ENCODE results near the gene EIF4E2.
A peak's percentile ranks its signal among the peaks of the same experiment; 100 is the strongest.

- peak; percentile 70 for TF ChIP-seq CTCF (conservative IDR thresholded peaks at IDR 0.05; ENCODE audit: low read depth, low read length)
- TF ChIP-seq BHLHE40 (IDR thresholded peaks at IDR 0.05; ENCODE audit: low read depth, low read length): no peak
- no peak for TF ChIP-seq NFE2L2 (IDR thresholded peaks at IDR 0.05; ENCODE audit: low read depth, low read length)
- no peak for TF ChIP-seq USF2 (IDR thresholded peaks at IDR 0.05; ENCODE audit: low read depth, low read length)
- TF ChIP-seq ELK1 (IDR thresholded peaks at IDR 0.05; ENCODE audit: borderline replicate concordance, low read depth, low read length): no peak
- no peak for TF ChIP-seq MAFK (IDR thresholded peaks at IDR 0.05; ENCODE audit: low read depth, low read length)
- TF ChIP-seq SMC3 (IDR thresholded peaks at IDR 0.05; ENCODE audit: low read depth, low read length): no peak; the same call in 1 of the 2 replicates
These were observed 28.4 kb upstream of the EIF4E2 start for GRCh38 chr2:232521959-232522622.

Data from IMR-90 (cell line).